ENCODE results near the gene GSX2.

- TF ChIP-seq CHD2 (IDR thresholded peaks at IDR 0.05; ENCODE audit: low read length, partially characterized antibody) (no peak), HOXA7 (CRISPR knock-in tag; IDR thresholded peaks at IDR 0.05) (no peak), POLR2A (IDR thresholded peaks at IDR 0.05; ENCODE audit: low read length) (no peak), CEBPB (IDR thresholded peaks at IDR 0.05) (no peak)
- TF ChIP-seq, protein P1, sequence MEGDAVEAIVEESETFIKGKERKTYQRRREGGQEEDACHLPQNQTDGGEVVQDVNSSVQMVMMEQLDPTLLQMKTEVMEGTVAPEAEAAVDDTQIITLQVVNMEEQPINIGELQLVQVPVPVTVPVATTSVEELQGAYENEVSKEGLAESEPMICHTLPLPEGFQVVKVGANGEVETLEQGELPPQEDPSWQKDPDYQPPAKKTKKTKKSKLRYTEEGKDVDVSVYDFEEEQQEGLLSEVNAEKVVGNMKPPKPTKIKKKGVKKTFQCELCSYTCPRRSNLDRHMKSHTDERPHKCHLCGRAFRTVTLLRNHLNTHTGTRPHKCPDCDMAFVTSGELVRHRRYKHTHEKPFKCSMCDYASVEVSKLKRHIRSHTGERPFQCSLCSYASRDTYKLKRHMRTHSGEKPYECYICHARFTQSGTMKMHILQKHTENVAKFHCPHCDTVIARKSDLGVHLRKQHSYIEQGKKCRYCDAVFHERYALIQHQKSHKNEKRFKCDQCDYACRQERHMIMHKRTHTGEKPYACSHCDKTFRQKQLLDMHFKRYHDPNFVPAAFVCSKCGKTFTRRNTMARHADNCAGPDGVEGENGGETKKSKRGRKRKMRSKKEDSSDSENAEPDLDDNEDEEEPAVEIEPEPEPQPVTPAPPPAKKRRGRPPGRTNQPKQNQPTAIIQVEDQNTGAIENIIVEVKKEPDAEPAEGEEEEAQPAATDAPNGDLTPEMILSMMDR (IDR thresholded peaks at IDR 0.05): no peak
Measured at GRCh38 chr4:54139332-54139731, 39.4 kb downstream of the GSX2 start.

All from A549 (cell line).